ENCODE measurements around the gene SP1. TPM values are rescaled to one million over a fixed set of nuclear protein-coding genes. Genes with fewer than 3 reads are reported as not detected.

SP1 gene
- total RNA-seq, 3 donors from 2014 or later (not counting 1 experiment from before 2014, with no cell fraction given), result 84.6 to 96.3 (median 88.5) TPM

DNA sequence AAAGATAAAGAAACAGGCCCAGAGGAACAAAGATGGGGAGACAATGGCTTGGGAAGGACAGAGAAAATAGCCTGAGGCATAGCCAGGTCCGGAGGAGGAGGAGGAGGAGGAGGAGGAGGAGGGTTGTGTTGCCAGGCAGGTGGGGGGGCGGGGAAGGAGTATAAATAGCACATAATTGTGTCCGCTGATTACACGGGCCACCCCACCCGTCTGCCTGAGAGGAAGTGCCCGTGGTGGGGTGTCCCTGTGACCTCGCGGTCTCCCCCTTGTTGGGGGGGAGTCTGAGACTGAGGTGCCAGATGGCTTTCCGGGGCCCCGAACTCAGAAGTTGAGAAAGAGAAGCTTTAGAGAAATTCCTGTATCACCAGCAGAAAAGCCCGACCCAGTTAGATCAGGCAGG, 42.0 kb upstream of the SP1 start:
- no peaks in the 10 kb centered on the region for H3K9me3 Mint-ChIP-seq
- H3K9me3 ChIP-seq (ENCODE audit: control insufficient read depth, insufficient read depth, low read length), result no peaks in the 10 kb centered on the region
- 7% methylated on average over 11 of the region's 11 CpGs for WGBS (ENCODE audit: insufficient coverage)
- ATAC-seq (peak in 2 of 3 donors; percentile 80 to 85), DNase-seq (no peak)
- peaks cover 11% of the 10 kb centered on the region for H3K27me3 ChIP-seq (ENCODE audit: control insufficient read depth, insufficient read depth, low read length)
- H3K36me3 Mint-ChIP-seq, result no peaks in the 10 kb centered on the region
- no peak overlapping the region for H3K4me3 Mint-ChIP-seq
- intact Hi-C loops (cut with micrococcal nuclease), result no loop called here
- TF ChIP-seq, protein P1, sequence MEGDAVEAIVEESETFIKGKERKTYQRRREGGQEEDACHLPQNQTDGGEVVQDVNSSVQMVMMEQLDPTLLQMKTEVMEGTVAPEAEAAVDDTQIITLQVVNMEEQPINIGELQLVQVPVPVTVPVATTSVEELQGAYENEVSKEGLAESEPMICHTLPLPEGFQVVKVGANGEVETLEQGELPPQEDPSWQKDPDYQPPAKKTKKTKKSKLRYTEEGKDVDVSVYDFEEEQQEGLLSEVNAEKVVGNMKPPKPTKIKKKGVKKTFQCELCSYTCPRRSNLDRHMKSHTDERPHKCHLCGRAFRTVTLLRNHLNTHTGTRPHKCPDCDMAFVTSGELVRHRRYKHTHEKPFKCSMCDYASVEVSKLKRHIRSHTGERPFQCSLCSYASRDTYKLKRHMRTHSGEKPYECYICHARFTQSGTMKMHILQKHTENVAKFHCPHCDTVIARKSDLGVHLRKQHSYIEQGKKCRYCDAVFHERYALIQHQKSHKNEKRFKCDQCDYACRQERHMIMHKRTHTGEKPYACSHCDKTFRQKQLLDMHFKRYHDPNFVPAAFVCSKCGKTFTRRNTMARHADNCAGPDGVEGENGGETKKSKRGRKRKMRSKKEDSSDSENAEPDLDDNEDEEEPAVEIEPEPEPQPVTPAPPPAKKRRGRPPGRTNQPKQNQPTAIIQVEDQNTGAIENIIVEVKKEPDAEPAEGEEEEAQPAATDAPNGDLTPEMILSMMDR (IDR thresholded peaks at IDR 0.05), result no peak
- H3K27ac ChIP-seq (ENCODE audit: low read length), result no peak overlapping the region
- H3K4me3 ChIP-seq (ENCODE audit: low read length), result no peak overlapping the region
- H3K27me3 Mint-ChIP-seq (ENCODE audit: low read depth in 2 of 2), result peaks cover 13 to 33% of the 10 kb centered on the region in 2 donors
- no peaks in the 10 kb centered on the region for H3K36me3 ChIP-seq (ENCODE audit: control insufficient read depth, insufficient read depth, low read length)
- peaks cover 11 to 18% of the 10 kb centered on the region in 2 donors for H3K4me1 Mint-ChIP-seq
- peak overlapping the region in 1 of 2 donors; percentile 39 for H3K27ac Mint-ChIP-seq
- peaks cover 11% of the 10 kb centered on the region for H3K4me1 ChIP-seq (ENCODE audit: control insufficient read depth, insufficient read depth, low read length)

DNA sequence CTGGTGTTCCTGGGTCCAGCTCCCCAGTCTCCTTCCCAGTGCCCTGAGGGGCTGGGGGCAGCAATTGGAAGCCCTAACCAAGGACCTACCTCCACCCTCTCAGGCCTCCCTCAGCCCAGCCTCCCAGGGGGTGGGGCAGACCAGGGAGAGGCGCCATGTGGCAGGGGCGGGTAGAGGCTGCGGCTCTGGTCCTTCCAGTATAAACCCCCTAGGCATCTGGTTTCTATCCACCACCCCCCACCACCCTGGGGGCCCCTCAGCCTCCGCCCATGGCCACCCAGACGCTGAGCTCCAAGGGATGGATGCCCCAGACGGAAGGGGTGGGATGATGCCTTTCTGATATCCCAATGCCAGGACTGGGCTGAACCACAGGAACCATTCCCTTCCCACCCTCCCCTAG, 41.1 kb upstream of the SP1 start:
- no peak overlapping the region for H3K4me3 Mint-ChIP-seq

DNA sequence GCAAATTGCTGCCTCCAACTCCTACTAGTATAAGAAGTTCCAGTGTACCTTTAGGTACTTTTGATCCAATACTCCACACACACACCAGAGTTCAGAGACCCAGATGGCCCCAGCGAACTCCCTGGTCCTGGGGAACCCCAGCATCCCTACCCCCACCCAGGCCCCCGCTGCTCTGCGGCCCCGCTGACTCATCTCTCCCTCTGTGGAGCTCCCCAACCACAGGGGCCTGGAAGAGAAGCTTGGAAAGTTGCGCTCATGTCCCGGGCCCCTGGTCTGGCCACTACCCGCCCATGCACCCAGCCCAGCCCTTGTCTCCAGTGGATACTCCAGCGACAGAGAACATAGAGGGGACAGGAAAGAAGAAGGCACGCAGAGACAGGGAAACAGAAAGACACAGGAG, 39.6 kb upstream of the SP1 start:
- H3K4me3 ChIP-seq (ENCODE audit: low read length), result no peak overlapping the region
- DNase-seq (no peak), ATAC-seq (no peak)
- Mint-ChIP-seq H3K4me1 (peaks cover 22 to 36% of the 10 kb centered on the region in 2 donors), H3K9me3 (no peaks in the 10 kb centered on the region), H3K36me3 (no peaks in the 10 kb centered on the region), H3K27ac (no peak overlapping the region), H3K27me3 (ENCODE audit: low read depth in 2 of 2) (peaks cover 13 to 23% of the 10 kb centered on the region in 2 donors), H3K4me3 (no peak overlapping the region)
- TF ChIP-seq, protein P1 (IDR thresholded peaks at IDR 0.05), result no peak
- WGBS (ENCODE audit: insufficient coverage), result 70% methylated on average over 9 of the region's 9 CpGs
- peaks cover 10% of the 10 kb centered on the region for H3K27me3 ChIP-seq (ENCODE audit: control insufficient read depth, insufficient read depth, low read length)
- no peaks in the 10 kb centered on the region for H3K9me3 ChIP-seq (ENCODE audit: control insufficient read depth, insufficient read depth, low read length)
- intact Hi-C loops (cut with micrococcal nuclease), result loop anchor here (10.0 kb wide), 1 partner anchor 276 kb away; no protein-coding TSS in a partner anchor
- no peak overlapping the region for H3K27ac ChIP-seq (ENCODE audit: low read length)
- H3K4me1 ChIP-seq (ENCODE audit: control insufficient read depth, insufficient read depth, low read length), result peaks cover 22% of the 10 kb centered on the region
- H3K36me3 ChIP-seq (ENCODE audit: control insufficient read depth, insufficient read depth, low read length), result no peaks in the 10 kb centered on the region

More for the DNA sequence above, 41.1 kb upstream of the SP1 start:
- TF ChIP-seq, protein P1 (IDR thresholded peaks at IDR 0.05), result no peak
- H3K36me3 ChIP-seq (ENCODE audit: control insufficient read depth, insufficient read depth, low read length), result no peaks in the 10 kb centered on the region
- H3K4me1 ChIP-seq (ENCODE audit: control insufficient read depth, insufficient read depth, low read length), result peaks cover 11% of the 10 kb centered on the region
- Mint-ChIP-seq H3K27me3 (ENCODE audit: low read depth in 2 of 2) (peaks cover 13 to 28% of the 10 kb centered on the region in 2 donors), H3K4me1 (peaks cover 16 to 24% of the 10 kb centered on the region in 2 donors), H3K36me3 (no peaks in the 10 kb centered on the region), H3K27ac (no peak overlapping the region), H3K9me3 (no peaks in the 10 kb centered on the region)
- WGBS (ENCODE audit: insufficient coverage), result 73% methylated on average over 3 of the region's 6 CpGs
- intact Hi-C loops (cut with micrococcal nuclease), result no loop called here
- no peak overlapping the region for H3K4me3 ChIP-seq (ENCODE audit: low read length)
- H3K9me3 ChIP-seq (ENCODE audit: control insufficient read depth, insufficient read depth, low read length), result no peaks in the 10 kb centered on the region
- ATAC-seq (no peak), DNase-seq (no peak)
- no peak overlapping the region for H3K27ac ChIP-seq (ENCODE audit: low read length)
- peaks cover 11% of the 10 kb centered on the region for H3K27me3 ChIP-seq (ENCODE audit: control insufficient read depth, insufficient read depth, low read length)

DNA sequence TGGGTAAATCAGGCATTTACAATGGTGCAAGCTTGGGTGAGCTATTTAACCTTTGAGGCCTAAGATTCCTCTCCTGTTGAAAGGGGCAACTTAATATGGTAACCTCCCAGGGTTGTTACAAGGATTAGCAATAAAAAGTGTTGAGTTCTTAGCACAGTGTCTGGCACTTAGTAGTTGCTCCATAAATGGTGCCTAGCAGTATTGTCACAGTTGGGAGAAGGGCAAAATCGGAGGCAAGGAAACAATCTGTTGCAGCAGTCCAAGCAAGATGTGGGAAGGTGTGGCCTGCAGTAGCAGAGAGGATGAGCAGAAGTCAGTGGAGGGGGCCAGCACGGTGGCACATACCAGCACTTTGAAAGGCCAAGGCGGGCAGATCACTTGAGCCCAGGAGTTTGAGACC, 36.5 kb upstream of the SP1 start:
- H3K9me3 ChIP-seq (ENCODE audit: control insufficient read depth, insufficient read depth, low read length), result no peaks in the 10 kb centered on the region
- H3K27me3 ChIP-seq (ENCODE audit: control insufficient read depth, insufficient read depth, low read length), result peaks cover 2% of the 10 kb centered on the region
- Mint-ChIP-seq H3K4me1 (peaks cover 12 to 20% of the 10 kb centered on the region in 2 donors), H3K27me3 (ENCODE audit: low read depth in 2 of 2) (peaks cover 0 to 7% of the 10 kb centered on the region in 2 donors), H3K36me3 (no peaks in the 10 kb centered on the region), H3K9me3 (no peaks in the 10 kb centered on the region), H3K4me3 (peak overlapping the region; percentile 75), H3K27ac (peak overlapping the region in 1 of 2 donors; percentile 36)
- H3K4me1 ChIP-seq (ENCODE audit: control insufficient read depth, insufficient read depth, low read length), result peaks cover 14% of the 10 kb centered on the region
- intact Hi-C loops (cut with micrococcal nuclease), result loop anchor here (10.0 kb wide), 1 partner anchor 279 kb away; no protein-coding TSS in a partner anchor
- DNase-seq, result no peak
- no peak overlapping the region for H3K27ac ChIP-seq (ENCODE audit: low read length)
- no peaks in the 10 kb centered on the region for H3K36me3 ChIP-seq (ENCODE audit: control insufficient read depth, insufficient read depth, low read length)
- 61% methylated on average over 3 of the region's 3 CpGs for WGBS (ENCODE audit: insufficient coverage)
- no peak overlapping the region for H3K4me3 ChIP-seq (ENCODE audit: low read length)
- TF ChIP-seq, protein P1 (IDR thresholded peaks at IDR 0.05), result no peak
- no peak for ATAC-seq

Data from natural killer cell (primary cell).